ENCODE measurements around the gene NEURL1B. TPM values are rescaled to one million over a fixed set of nuclear protein-coding genes. Genes with fewer than 3 reads are reported as not detected.

The NEURL1B gene
- total RNA-seq, result 10 to 100 TPM; 21.7 to 59.9 (median 41.5) TPM

GRCh38 chr5:172640822-172641358 is at the start of gene NEURL1B:
NEURL1B (plus strand) TSS chr5:172641263; CDS start chr5:172641407, 144 bp downstream.
- no peak for TF ChIP-seq EP300 (IDR thresholded peaks at IDR 0.05)
- peak in 2 of 4 experiments; percentile 32 to 45 for TF ChIP-seq CTCF (IDR thresholded peaks at IDR 0.05)
- peak; percentile 43 to 60 for TF ChIP-seq POLR2A (IDR thresholded peaks at IDR 0.05)
- TF ChIP-seq POLR2AphosphoS5 (IDR thresholded peaks at IDR 0.05), result peak; percentile 18
- H3K27ac ChIP-seq, result peak within 1 kb of the TSS; percentile 44 to 95 (median 92)
- no peaks in the 10 kb centered on the region for H3K27me3 ChIP-seq
- WGBS, 2 donors (ENCODE audit: low coverage in 1 of 2), result 4% methylated on average over 8 of the region's 54 CpGs; no CpG with 5 or more reads in 1 of the 2 donors
- peak within 1 kb of the TSS; percentile 57 to 97 for H3K4me3 ChIP-seq
- H3K4me1 ChIP-seq, result peaks cover 2 to 70% (median 23%) of the 10 kb centered on the region in 3 donors
- H3K9me3 ChIP-seq, result no peaks in the 10 kb centered on the region
- ATAC-seq, result peak; percentile 89
- H3K36me3 ChIP-seq, result peaks cover 0 to 4% of the 10 kb centered on the region in 2 donors

- no peak for ATAC-seq
- WGBS, 2 donors (ENCODE audit: low coverage in 1 of 2), result 85 to 98% methylated on average over 5 to 6 of the region's 6 CpGs
- Histone ChIP-seq H3K27ac (no peak overlapping the region), H3K27me3 (no peaks in the 10 kb centered on the region), H3K36me3 (no peaks in the 10 kb centered on the region), H3K4me1 (peaks cover 0 to 11% (median 2%) of the 10 kb centered on the region in 3 donors), H3K9me3 (no peaks in the 10 kb centered on the region), H3K4me3 (no peak overlapping the region)
- TF ChIP-seq CTCF (IDR thresholded peaks at IDR 0.05) (no peak), EP300 (IDR thresholded peaks at IDR 0.05) (no peak), POLR2AphosphoS5 (IDR thresholded peaks at IDR 0.05) (no peak), POLR2A (IDR thresholded peaks at IDR 0.05) (no peak)
These were observed 49.4 kb upstream of the NEURL1B start for GRCh38 chr5:172591636-172592035.

GRCh38 chr5:172592881-172593280 is 48.2 kb upstream of the NEURL1B start:
- Histone ChIP-seq H3K9me3 (no peaks in the 10 kb centered on the region), H3K36me3 (no peaks in the 10 kb centered on the region), H3K27me3 (no peaks in the 10 kb centered on the region), H3K4me3 (no peak overlapping the region), H3K27ac (no peak overlapping the region), H3K4me1 (peaks cover 0 to 2% (median 0%) of the 10 kb centered on the region in 3 donors)
- TF ChIP-seq CTCF (IDR thresholded peaks at IDR 0.05) (no peak), POLR2A (IDR thresholded peaks at IDR 0.05) (no peak), EP300 (IDR thresholded peaks at IDR 0.05) (no peak), POLR2AphosphoS5 (IDR thresholded peaks at IDR 0.05) (no peak)
- no peak for ATAC-seq
- WGBS, 2 donors (ENCODE audit: low coverage in 1 of 2), result 94 to 100% methylated on average over 3 to 5 of the region's 5 CpGs

- 85 to 92% methylated on average over 7 to 8 of the region's 12 CpGs for WGBS, 2 donors (ENCODE audit: low coverage in 1 of 2)
- Histone ChIP-seq H3K27ac (no peak overlapping the region), H3K4me3 (no peak overlapping the region), H3K4me1 (peaks cover 0 to 7% (median 0%) of the 10 kb centered on the region in 3 donors), H3K27me3 (no peaks in the 10 kb centered on the region), H3K9me3 (no peaks in the 10 kb centered on the region), H3K36me3 (no peaks in the 10 kb centered on the region)
- no peak for TF ChIP-seq POLR2AphosphoS5 (IDR thresholded peaks at IDR 0.05)
- ATAC-seq, result no peak
These were observed 47.8 kb upstream of the NEURL1B start for GRCh38 chr5:172593306-172593705.

GRCh38 chr5:172593721-172594235 is 47.3 kb upstream of the NEURL1B start:
- no peak for TF ChIP-seq CTCF (IDR thresholded peaks at IDR 0.05)
- no peak for TF ChIP-seq POLR2AphosphoS5 (IDR thresholded peaks at IDR 0.05)
- no peak for TF ChIP-seq POLR2A (IDR thresholded peaks at IDR 0.05)
- TF ChIP-seq EP300 (IDR thresholded peaks at IDR 0.05), result no peak
- no peaks in the 10 kb centered on the region for H3K36me3 ChIP-seq
- H3K27me3 ChIP-seq, result no peaks in the 10 kb centered on the region
- ATAC-seq, result no peak
- no peaks in the 10 kb centered on the region for H3K9me3 ChIP-seq
- no peak overlapping the region for H3K4me3 ChIP-seq
- no peak overlapping the region for H3K27ac ChIP-seq
- H3K4me1 ChIP-seq, result peaks cover 0 to 9% (median 0%) of the 10 kb centered on the region in 3 donors
- 86 to 95% methylated on average over 1 to 8 of the region's 8 CpGs for whole genome bisulfite sequencing, 2 donors (ENCODE audit: low coverage in 1 of 2)

Measured in gastroesophageal sphincter (tissue), 4 donors.